ENCODE data around the gene KAT6B. TPM values are rescaled to one million over a fixed set of nuclear protein-coding genes. Genes with fewer than 3 reads are reported as not detected.

KAT6B gene
- total and polyA plus RNA-seq, 2 of the 8 experiments (the other 6 are each of a cell fraction or from before 2014, with no cell fraction given): 7.3 to 30.8 TPM

DNA sequence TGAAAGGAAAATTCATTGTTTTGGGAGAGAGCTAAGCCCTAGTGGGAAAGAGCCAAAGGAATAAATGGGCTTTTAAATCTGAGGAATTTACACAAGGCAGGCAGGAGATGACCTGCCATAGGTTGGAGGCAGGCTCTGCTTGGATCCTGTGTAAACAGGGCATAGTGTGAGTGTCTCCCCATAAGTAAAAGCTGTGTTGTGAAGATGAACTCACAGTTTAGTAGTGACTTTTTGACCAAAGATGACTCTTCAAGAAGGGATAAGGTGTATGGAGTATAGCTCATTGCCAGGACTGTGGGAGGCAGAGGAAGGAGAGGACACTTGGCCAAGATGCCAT is 63.2 kb downstream of the KAT6B start:
- no peak overlapping the region for H2AK5ac ChIP-seq (ENCODE audit: low read depth, low read length)
- H4K5ac ChIP-seq (ENCODE audit: insufficient read length, low read depth, low read length): no peak overlapping the region
- H3K27me3 ChIP-seq (replicated peaks in 1 of 4; ENCODE audit: control insufficient read depth in 3 of 4, extremely low read depth in 1 of 4, insufficient read depth in 3 of 4, low read length in 3 of 4): no peaks in the 10 kb centered on the region
- no peaks in the 10 kb centered on the region; the same call in 1 of the 2 replicates for H3K79me1 ChIP-seq (ENCODE audit: low read depth, low read length)
- no peaks in the 10 kb centered on the region for H3K9me3 ChIP-seq (ENCODE audit: insufficient read depth in 2 of 2, low read depth in 1 of 2, low read length in 1 of 2)
- no peak overlapping the region for H3K23ac ChIP-seq (ENCODE audit: insufficient read length)
- no peaks in the 10 kb centered on the region for H3K36me3 ChIP-seq (ENCODE audit: control insufficient read depth in 2 of 4, insufficient read depth in 4 of 4, low read length in 3 of 4)
- H2BK120ac ChIP-seq (replicated peaks; ENCODE audit: low read depth, low read length): no peak overlapping the region
- H2BK5ac ChIP-seq (ENCODE audit: low read depth, low read length): no peak overlapping the region
- H3K14ac ChIP-seq (ENCODE audit: insufficient read length): no peak overlapping the region
- no peak for DNase-seq (ENCODE audit: low read depth in 1 of 2, low spot score in 2 of 2)
- no peaks in the 10 kb centered on the region for H3K4me1 ChIP-seq (replicated peaks in 1 of 4; ENCODE audit: control insufficient read depth in 3 of 4, insufficient read depth in 4 of 4, low read length in 3 of 4)
- no peak overlapping the region for H3K4me2 ChIP-seq (ENCODE audit: insufficient read depth in 1 of 2, low read depth in 2 of 2, low read length in 2 of 2)
- H3K4me3 ChIP-seq (ENCODE audit: extremely low read depth in 1 of 4, insufficient read depth in 2 of 4, low read depth in 3 of 4, low read length in 4 of 4): no peak overlapping the region
- ChIA-PET CTCF (ENCODE audit: partially characterized antibody) (interaction anchor here (0.6 to 1.6 kb wide), 6 partner anchors 16 to 740 kb away, joined by 3 to 5 read pairs (median 4); no protein-coding TSS in a partner anchor), POLR2A (ENCODE audit: partially characterized antibody) (no interaction called here)
- no peak overlapping the region for H2BK12ac ChIP-seq (ENCODE audit: low read depth, low read length)
- peaks cover 0 to 2% of the 10 kb centered on the region in 2 experiments for H4K20me1 ChIP-seq (replicated peaks in 1 of 2; ENCODE audit: control insufficient read depth in 1 of 2, insufficient read depth in 2 of 2, low read length in 2 of 2)
- H3K18ac ChIP-seq (ENCODE audit: extremely low read depth, low read length): no peak overlapping the region
- H4K8ac ChIP-seq (ENCODE audit: extremely low read depth, insufficient read depth, low read length): no peak overlapping the region
- no peak overlapping the region for H2BK15ac ChIP-seq (ENCODE audit: low read length)
- no peak overlapping the region for H3K27ac ChIP-seq (ENCODE audit: low read depth, low read length)
- H3K79me2 ChIP-seq (ENCODE audit: control insufficient read depth in 1 of 2, insufficient read depth in 2 of 2, low read length in 2 of 2): peaks cover 0 to 17% of the 10 kb centered on the region in 2 experiments; a peak in 1 of 4 replicates
- H3K56ac ChIP-seq (replicated peaks; ENCODE audit: insufficient read length, low read depth, low read length): no peak overlapping the region
- no peak overlapping the region for H2BK20ac ChIP-seq (ENCODE audit: low read length)
- no peak overlapping the region for H3K9ac ChIP-seq (replicated peaks in 1 of 4; ENCODE audit: extremely low read depth in 1 of 4, low read depth in 3 of 4, low read length in 3 of 4)
- H4K91ac ChIP-seq (replicated peaks; ENCODE audit: insufficient read length, low read length): no peak overlapping the region
- H2AFZ ChIP-seq (ENCODE audit: low read length): no peak overlapping the region
- no peaks in the 10 kb centered on the region for H3K23me2 ChIP-seq (ENCODE audit: low read depth, low read length)
- no peak overlapping the region for H3K4ac ChIP-seq (replicated peaks; ENCODE audit: insufficient read length, low read depth, low read length)
- no peak for FAIRE-seq
- TF ChIP-seq KDM4A (IDR thresholded peaks at IDR 0.05; ENCODE audit: low read depth, low read length, severe bottlenecking) (no peak), CEBPB (IDR thresholded peaks at IDR 0.05; ENCODE audit: low read depth, low read length) (no peak), SP4 (IDR thresholded peaks at IDR 0.05; ENCODE audit: low read length) (no peak), HDAC6 (IDR thresholded peaks at IDR 0.05; ENCODE audit: low read depth, low read length) (no peak), TAF1 (IDR thresholded peaks at IDR 0.05; ENCODE audit: low read depth, low read length) (no peak), BCL11A (IDR thresholded peaks at IDR 0.05; ENCODE audit: low read depth in 2 of 2, low read length in 2 of 2) (no peak), NANOG (IDR thresholded peaks at IDR 0.05; ENCODE audit: insufficient read depth, low read depth, low read length, poor library complexity, severe bottlenecking) (no peak), CREB1 (IDR thresholded peaks at IDR 0.05) (no peak), GABPA (IDR thresholded peaks at IDR 0.05; ENCODE audit: borderline replicate concordance, insufficient read depth, low read length) (no peak), RNF2 (IDR thresholded peaks at IDR 0.05; ENCODE audit: borderline replicate concordance, low read depth, low read length, missing control alignments, poor library complexity, severe bottlenecking) (no peak), USF2 (IDR thresholded peaks at IDR 0.05; ENCODE audit: low read length) (no peak), SP2 (IDR thresholded peaks at IDR 0.05; ENCODE audit: low read length) (no peak), RFX5 (IDR thresholded peaks at IDR 0.05; ENCODE audit: borderline replicate concordance, low read depth, low read length) (no peak)
- TF ChIP-seq, protein P1, sequence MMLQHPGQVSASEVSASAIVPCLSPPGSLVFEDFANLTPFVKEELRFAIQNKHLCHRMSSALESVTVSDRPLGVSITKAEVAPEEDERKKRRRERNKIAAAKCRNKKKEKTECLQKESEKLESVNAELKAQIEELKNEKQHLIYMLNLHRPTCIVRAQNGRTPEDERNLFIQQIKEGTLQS (IDR thresholded peaks at IDR 0.05; ENCODE audit: insufficient read depth, low read depth, low read length): no peak

Measured in H1 (cell line).